ENCODE data around the gene GART. TPM values are rescaled to one million over a fixed set of nuclear protein-coding genes. Genes with fewer than 3 reads are reported as not detected.

The GART gene
- total and polyA plus RNA-seq, 2 donors (not counting 3 experiments of a cell fraction or from before 2014, with no cell fraction given), result 12.0 to 112 TPM

DNA sequence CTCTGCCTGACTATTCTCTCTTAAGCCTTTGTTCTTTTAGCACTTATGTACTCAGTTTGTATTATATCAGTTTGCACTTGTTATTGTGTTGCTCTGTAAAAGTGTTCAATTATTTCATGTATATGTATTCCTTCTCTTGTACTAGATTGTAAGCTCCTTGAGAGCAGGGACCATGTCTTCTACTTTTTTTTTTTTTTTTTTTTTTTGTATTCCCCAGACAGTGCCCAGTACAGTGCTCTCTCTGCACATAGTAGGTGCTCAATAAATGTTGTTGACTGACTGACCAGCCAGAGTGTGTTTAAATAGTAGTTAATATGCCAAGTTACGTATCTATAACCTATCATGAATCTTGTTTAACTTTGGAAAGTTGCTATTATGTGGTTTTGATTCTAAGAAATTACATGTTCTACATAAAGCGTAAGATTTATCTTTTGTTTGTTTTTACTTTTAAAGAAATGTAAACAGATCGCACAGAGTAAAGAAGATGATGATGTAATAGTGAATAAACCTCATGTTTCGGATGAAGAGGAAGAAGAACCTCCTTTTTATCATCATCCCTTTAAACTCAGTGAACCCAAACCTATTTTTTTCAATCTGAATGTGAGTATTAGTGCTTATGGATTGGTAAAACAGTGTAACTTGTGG, 17.0 kb upstream of the GART start:
- Histone ChIP-seq H3K79me2 (ENCODE audit: control insufficient read depth, insufficient read depth, low read length) (peaks cover 88% of the 10 kb centered on the region), H3K4me1 (ENCODE audit: control insufficient read depth, extremely low read depth, insufficient read depth, low read length) (no peaks in the 10 kb centered on the region), H3K9me1 (replicated peaks; ENCODE audit: control insufficient read depth, extremely low read depth, insufficient read depth, low read length) (no peaks in the 10 kb centered on the region), H3K9ac (replicated peaks; ENCODE audit: extremely low read depth, insufficient read depth, low read length) (no peak overlapping the region), H3K36me3 (ENCODE audit: control insufficient read depth in 2 of 2, extremely low read depth in 1 of 2, insufficient read depth in 2 of 2, low read length in 2 of 2) (peaks cover 19 to 49% of the 10 kb centered on the region in 2 experiments), H3K27ac (ENCODE audit: insufficient read depth, low read depth, low read length) (no peak overlapping the region), H3K4me2 (ENCODE audit: insufficient read depth, low read length) (no peak overlapping the region), H3K9me3 (replicated peaks; ENCODE audit: control insufficient read depth, insufficient read depth, low read length) (no peaks in the 10 kb centered on the region), H3K27me3 (ENCODE audit: control insufficient read depth in 2 of 2, insufficient read depth in 2 of 2, low read length in 2 of 2) (no peaks in the 10 kb centered on the region), H4K20me1 (replicated peaks; ENCODE audit: control insufficient read depth, extremely low read depth, insufficient read depth, low read length) (peaks cover 15% of the 10 kb centered on the region), H3K4me3 (replicated peaks in 1 of 3; ENCODE audit: insufficient read depth in 1 of 3, low read depth in 1 of 3, low read length in 3 of 3) (no peak overlapping the region), H2AFZ (ENCODE audit: low read depth, low read length) (no peak overlapping the region)
- TF ChIP-seq JUN (IDR thresholded peaks at IDR 0.05; ENCODE audit: borderline replicate concordance, insufficient read depth, insufficient read length, low read depth) (no peak), FOS (IDR thresholded peaks at IDR 0.05; ENCODE audit: borderline replicate concordance, insufficient read depth, low read length) (no peak), POLR2A (IDR thresholded peaks at IDR 0.05; ENCODE audit: low read depth, low read length) (no peak), GATA2 (IDR thresholded peaks at IDR 0.05; ENCODE audit: insufficient read depth, insufficient read length, low read depth, low read length) (no peak), MAX (IDR thresholded peaks at IDR 0.05; ENCODE audit: insufficient read depth, insufficient read length) (no peak), MYC (IDR thresholded peaks at IDR 0.05; ENCODE audit: low read depth, low read length) (no peak), POLR2AphosphoS5 (IDR thresholded peaks at IDR 0.05; ENCODE audit: insufficient read depth, low read depth, low read length) (no peak), CTCF (IDR thresholded peaks at IDR 0.05; ENCODE audit: extremely low read depth in 1 of 2, insufficient read depth in 1 of 2, low read depth in 1 of 2, low read length in 2 of 2) (no peak), EZH2 (IDR thresholded peaks at IDR 0.05; ENCODE audit: borderline replicate concordance, low read depth, low read length, severe bottlenecking) (no peak)
- ChIA-PET POLR2A (no interaction called here), CTCF (interaction anchor here (0.9 to 1.6 kb wide), 4 partner anchors 14 to 47 kb away, joined by 3 to 5 read pairs (median 4); partner anchors contain the start of gene SON)
- BruUV-seq (replicated peaks), result no TSS peak
- DNase-seq (ENCODE audit: low read depth, low spot score) (no peak), FAIRE-seq (no peak)
- intact Hi-C loops (cut with micrococcal nuclease) (no loop called here), dilution Hi-C loops (cut with MboI; ENCODE audit: extremely low pct_ligation_motif_present, low sequenced_read_pairs) (no loop called here)

Measured in endothelial cell of umbilical vein (primary cell).